WERI-Rb-1 (cell line): ENCODE results near the gene CFL2.
"Not testable (repeated sequence)": the region's sequence is repeated elsewhere in the genome, so short reads cannot be mapped to it uniquely, and the experiment has no call there.

ENCODE experiments used
- DNase-seq: peaks from one replicate; pipeline ENCODE4 v3.0.0-alpha.2; 2020
- H3K27ac ChIP-seq: fragments of 250-450 bp; sonication (Bioruptor Pico); 2 replicates; pipeline ENCODE4 v1.5.1; 2020; ENCODE audit warnings: mild to moderate bottlenecking, moderate library complexity
- H3K27me3 ChIP-seq: fragments of 250-450 bp; sonication (Bioruptor Pico); 2 replicates; pipeline ENCODE4 v1.5.1; 2021; ENCODE audit warnings: mild to moderate bottlenecking, low read depth, moderate library complexity; ENCODE audit not compliant: insufficient read depth, severe bottlenecking
- H3K36me3 ChIP-seq: fragments of 250-450 bp; sonication (Bioruptor Pico); 2 replicates; pipeline ENCODE4 v1.5.1; 2020; ENCODE audit warnings: mild to moderate bottlenecking, moderate library complexity
- H3K4me3 ChIP-seq: 2 replicates; pipeline ENCODE4 v1.5.1; 2011; ENCODE audit warnings: low read depth, mild to moderate bottlenecking, control low read depth, low read length
- H3K9me3 ChIP-seq: fragments of 250-450 bp; sonication (Bioruptor Pico); 2 replicates; pipeline ENCODE4 v1.5.1; 2021; ENCODE audit warnings: mild to moderate bottlenecking, moderate library complexity; ENCODE audit not compliant: severe bottlenecking
- TF ChIP-seq, protein P1 (sequence below): IDR thresholded peaks from 2 replicates; pipeline ENCODE4 v1.5.1; 2011; ENCODE audit warnings: low read depth, mild to moderate bottlenecking, control low read depth, inconsistent platforms, low read length

The CFL2 gene

DNA sequence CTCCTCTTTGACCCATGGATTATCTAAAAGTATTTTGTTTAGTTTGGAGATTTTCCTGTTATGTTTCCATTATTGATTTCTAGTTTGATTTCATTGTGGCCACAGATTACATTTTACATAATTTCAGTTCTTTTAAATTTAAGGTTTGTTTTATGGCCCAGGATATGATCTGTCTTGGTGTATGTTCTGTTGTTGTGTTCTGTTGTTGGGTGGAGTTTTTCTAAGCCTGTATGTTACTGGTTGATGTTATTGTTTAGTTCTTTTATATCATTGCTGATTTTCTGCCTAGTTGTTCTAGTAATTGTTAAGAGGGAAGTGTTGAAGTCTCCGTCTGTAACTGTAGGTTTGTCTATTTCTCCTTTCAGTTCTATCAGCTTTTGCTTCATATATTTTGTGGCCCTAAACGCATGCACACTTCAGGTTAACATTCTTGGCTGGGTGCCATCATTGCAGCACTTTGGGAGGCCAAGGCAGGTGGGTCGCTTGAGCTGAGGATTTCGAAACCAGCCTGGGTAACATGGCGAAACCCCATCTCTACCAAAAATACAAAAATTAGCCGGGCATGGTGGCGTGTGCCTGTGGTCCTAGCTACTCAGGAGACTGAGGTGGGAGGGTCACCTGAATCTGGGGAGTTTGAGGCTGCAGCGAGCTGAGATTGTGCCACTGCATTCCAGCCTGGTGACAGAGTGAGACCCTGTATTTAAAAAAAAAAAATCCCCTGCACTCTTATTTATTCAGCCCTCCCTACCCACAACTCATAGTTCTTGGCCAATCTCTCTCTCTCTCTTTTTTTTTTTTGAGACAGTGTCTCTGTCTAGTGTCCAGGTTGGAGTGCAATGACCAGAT is 28.1 kb upstream of the CFL2 start:
- Histone ChIP-seq H3K36me3 (no peaks in the 10 kb centered on the region), H3K9me3 (no peaks in the 10 kb centered on the region), H3K27ac (no peak overlapping the region), H3K4me3 (no peak overlapping the region), H3K27me3 (no peaks in the 10 kb centered on the region)
- TF ChIP-seq, protein P1, sequence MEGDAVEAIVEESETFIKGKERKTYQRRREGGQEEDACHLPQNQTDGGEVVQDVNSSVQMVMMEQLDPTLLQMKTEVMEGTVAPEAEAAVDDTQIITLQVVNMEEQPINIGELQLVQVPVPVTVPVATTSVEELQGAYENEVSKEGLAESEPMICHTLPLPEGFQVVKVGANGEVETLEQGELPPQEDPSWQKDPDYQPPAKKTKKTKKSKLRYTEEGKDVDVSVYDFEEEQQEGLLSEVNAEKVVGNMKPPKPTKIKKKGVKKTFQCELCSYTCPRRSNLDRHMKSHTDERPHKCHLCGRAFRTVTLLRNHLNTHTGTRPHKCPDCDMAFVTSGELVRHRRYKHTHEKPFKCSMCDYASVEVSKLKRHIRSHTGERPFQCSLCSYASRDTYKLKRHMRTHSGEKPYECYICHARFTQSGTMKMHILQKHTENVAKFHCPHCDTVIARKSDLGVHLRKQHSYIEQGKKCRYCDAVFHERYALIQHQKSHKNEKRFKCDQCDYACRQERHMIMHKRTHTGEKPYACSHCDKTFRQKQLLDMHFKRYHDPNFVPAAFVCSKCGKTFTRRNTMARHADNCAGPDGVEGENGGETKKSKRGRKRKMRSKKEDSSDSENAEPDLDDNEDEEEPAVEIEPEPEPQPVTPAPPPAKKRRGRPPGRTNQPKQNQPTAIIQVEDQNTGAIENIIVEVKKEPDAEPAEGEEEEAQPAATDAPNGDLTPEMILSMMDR: no peak
- no peak for DNase-seq

DNA sequence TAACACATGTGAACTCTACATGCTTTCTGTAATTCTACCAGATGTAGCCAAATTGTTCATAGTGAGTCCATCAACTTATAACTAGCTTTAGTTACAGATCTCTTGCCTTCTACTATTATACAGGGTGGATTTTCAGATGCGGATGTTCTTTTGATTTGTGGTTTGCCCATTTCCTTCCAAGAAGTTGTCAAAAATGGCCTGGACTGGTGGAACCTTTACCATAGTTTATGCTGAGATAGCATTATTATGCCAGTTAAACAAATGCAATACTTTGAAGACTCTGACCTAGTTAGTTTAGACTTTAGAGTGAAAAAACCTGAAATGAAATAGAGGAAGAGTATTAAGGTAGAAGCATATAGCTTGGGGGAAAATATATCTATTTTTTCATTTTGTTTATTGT is 27.4 kb upstream of the CFL2 start:
- no peak for DNase-seq
- no peak overlapping the region for H3K27ac ChIP-seq
- TF ChIP-seq, protein P1: no peak

DNA sequence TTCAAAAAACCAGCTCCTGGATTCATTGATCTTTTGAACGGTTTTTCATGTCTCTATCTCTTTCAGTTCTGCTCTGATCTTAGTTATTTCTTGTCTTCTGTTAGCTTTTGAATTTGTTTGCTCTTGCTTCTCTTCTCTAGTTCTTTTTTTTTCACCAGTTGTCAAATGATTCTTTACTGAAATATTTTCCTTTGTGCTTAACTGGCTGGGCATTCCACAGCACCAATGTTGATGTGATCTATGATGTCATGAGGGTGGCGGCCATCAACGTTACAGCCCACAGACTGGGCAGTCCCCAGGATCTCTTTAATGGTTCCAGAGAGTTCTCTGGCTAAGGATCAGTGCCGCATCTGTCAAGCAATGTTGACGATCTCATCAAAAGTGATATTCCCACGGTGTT is 25.7 kb upstream of the CFL2 start:
- not testable (repeated sequence) for DNase-seq, H3K9me3 ChIP-seq, H3K27me3 ChIP-seq

More for the DNA sequence above, 27.4 kb upstream of the CFL2 start:
- no peak overlapping the region for H3K4me3 ChIP-seq
- no peaks in the 10 kb centered on the region for H3K27me3 ChIP-seq
- no peaks in the 10 kb centered on the region for H3K9me3 ChIP-seq
- no peaks in the 10 kb centered on the region for H3K36me3 ChIP-seq

DNA sequence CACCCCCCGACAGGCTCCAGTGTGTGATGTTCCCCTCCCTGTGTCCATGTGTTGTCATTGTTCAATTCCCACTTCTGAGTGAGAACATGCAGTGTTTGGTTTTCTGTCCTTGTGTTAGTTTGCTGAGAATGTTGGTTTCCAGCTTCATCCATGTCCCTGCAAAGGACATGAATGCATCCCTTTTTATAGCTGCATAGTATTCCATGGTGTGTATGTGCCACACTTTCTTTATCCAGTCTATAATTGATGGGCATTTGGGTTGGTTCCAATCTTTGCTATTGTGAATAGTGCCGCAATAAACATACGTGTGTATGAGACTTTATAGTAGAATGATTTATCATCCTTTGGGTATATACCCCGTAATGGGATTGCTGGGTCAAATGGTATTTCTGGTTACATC is 22.7 kb upstream of the CFL2 start:
- not testable (repeated sequence) for H3K9me3 ChIP-seq, H3K4me3 ChIP-seq, H3K27me3 ChIP-seq, H3K36me3 ChIP-seq, DNase-seq, H3K27ac ChIP-seq

More for the DNA sequence above, 25.7 kb upstream of the CFL2 start:
- not testable (repeated sequence) for H3K4me3 ChIP-seq, H3K27ac ChIP-seq, H3K36me3 ChIP-seq

DNA sequence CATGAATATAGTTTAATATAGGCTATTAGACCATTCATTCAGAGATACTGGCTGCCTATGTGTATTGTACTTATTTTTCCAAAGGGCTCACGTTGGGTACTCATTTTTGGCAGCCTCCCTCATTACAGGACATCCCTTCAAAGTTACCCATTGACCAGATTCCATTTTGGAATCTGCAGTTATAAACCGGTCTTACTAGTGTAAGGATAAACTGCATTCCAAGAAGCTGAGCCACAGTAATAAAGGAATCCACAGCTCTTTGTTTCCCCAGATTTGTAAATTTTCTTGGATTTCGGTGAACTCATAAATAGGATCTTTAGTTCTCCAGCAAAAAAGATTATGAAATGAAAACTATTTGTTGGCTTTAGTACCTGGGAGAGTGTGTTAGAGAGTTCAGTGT is 18.9 kb upstream of the CFL2 start:
- TF ChIP-seq, protein P1: no peak
- H3K4me3 ChIP-seq: no peak overlapping the region
- no peaks in the 10 kb centered on the region for H3K36me3 ChIP-seq
- H3K27me3 ChIP-seq: no peaks in the 10 kb centered on the region
- no peaks in the 10 kb centered on the region for H3K9me3 ChIP-seq
- DNase-seq: no peak
- H3K27ac ChIP-seq: no peak overlapping the region

DNA sequence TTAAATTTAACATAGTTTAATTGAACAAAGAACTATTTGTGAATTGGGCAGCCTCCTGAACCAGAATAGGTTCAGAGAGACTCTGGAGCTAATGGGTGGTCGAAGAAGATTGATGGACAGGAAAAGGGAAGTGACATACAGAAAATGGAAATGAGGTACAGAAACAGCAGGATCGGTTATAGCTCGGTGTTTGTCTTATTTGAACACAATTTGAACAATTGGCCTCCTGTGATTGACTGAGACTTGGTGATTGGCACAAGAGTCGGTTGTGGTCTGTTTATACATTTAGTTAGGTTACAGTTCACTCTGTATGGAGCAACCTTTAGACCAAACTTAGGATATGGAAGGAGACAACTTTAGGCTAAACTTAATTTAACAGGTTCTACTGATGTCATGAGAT is 18.4 kb upstream of the CFL2 start:
- Histone ChIP-seq H3K27ac (no peak overlapping the region), H3K27me3 (no peaks in the 10 kb centered on the region), H3K36me3 (no peaks in the 10 kb centered on the region), H3K4me3 (no peak overlapping the region), H3K9me3 (no peaks in the 10 kb centered on the region)
- DNase-seq: no peak
- TF ChIP-seq, protein P1: no peak

DNA sequence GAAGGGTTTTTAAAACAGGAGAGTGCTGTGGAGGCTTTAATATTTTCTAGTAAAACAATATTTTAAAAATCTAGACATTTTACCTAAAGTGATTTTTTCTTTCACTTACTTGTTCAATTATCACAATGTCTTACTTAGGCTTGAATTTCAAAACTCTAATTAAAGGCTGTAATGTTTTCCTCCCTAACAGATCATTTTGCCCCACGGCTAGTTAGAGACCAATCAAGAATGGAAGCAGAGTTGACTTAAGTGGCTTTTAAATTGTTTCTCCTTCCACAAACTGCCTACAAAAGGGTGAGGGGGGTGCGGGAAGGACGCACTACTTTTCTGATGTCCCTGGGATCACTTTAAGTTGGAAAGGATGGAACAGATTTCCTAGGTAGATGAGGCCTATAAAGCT is 9.5 kb upstream of the CFL2 start:
- Histone ChIP-seq H3K27ac (no peak overlapping the region), H3K27me3 (no peaks in the 10 kb centered on the region), H3K9me3 (no peaks in the 10 kb centered on the region), H3K36me3 (no peaks in the 10 kb centered on the region), H3K4me3 (no peak overlapping the region)
- TF ChIP-seq, protein P1: no peak
- DNase-seq: no peak
